ENCODE measurements around the gene CR2. TPM values are rescaled to one million over a fixed set of nuclear protein-coding genes. Genes with fewer than 3 reads are reported as not detected.

CR2 gene
- total RNA-seq, 2 experiments from 2014 or later = 2.9 to 3.5 TPM

Other genes starting within 250 kb of the CR2 start
- 10 to 100 TPM; 69.3 to 80.6 TPM for gene CD55, start 132.7 kb upstream of the CR2 start, total RNA-seq
- 10 to 100 TPM; 10.9 to 12.2 TPM for gene CR1, start 41.8 kb downstream of the CR2 start, total RNA-seq
- gene CR1L, start 190.8 kb downstream of the CR2 start, total RNA-seq = 1 to 10 TPM in 1 of 2 experiments, not detected in 1; 1.1 TPM